Endothelial cell (in vitro differentiated cells): ENCODE measurements around the gene ZAP70. TPM values are rescaled to one million over a fixed set of nuclear protein-coding genes. Genes with fewer than 3 reads are reported as not detected.
A peak's percentile ranks its signal among the peaks of the same experiment; 100 is the strongest.

ENCODE experiments used
- DNase-seq: peaks from one replicate; pipeline ENCODE4 v3.0.0; 2021; ENCODE audit warnings: low spot score
- H3K27ac Mint-ChIP-seq: one replicate; pipeline ENCODE4 v1.8.0; 2021; ENCODE audit warnings: mixed read lengths, inconsistent platforms; ENCODE audit not compliant: unreplicated experiment
- H3K27me3 Mint-ChIP-seq: one replicate; pipeline ENCODE4 v1.8.0; 2021; ENCODE audit warnings: mild to moderate bottlenecking, moderate library complexity, mixed read lengths, inconsistent platforms; ENCODE audit not compliant: unreplicated experiment
- H3K36me3 Mint-ChIP-seq: one replicate; pipeline ENCODE4 v1.8.0; 2021; ENCODE audit warnings: mild to moderate bottlenecking, low read depth, mixed read lengths, inconsistent platforms; ENCODE audit not compliant: unreplicated experiment
- H3K4me1 Mint-ChIP-seq: one replicate; pipeline ENCODE4 v1.8.0; 2021; ENCODE audit warnings: mild to moderate bottlenecking, mixed read lengths, inconsistent platforms; ENCODE audit not compliant: unreplicated experiment
- H3K4me3 Mint-ChIP-seq: one replicate; pipeline ENCODE4 v1.8.0; 2021; ENCODE audit warnings: mild to moderate bottlenecking, mixed read lengths, inconsistent platforms; ENCODE audit not compliant: unreplicated experiment
- H3K9me3 Mint-ChIP-seq: one replicate; pipeline ENCODE4 v1.8.0; 2021; ENCODE audit warnings: mixed read lengths, inconsistent platforms; ENCODE audit not compliant: unreplicated experiment
- CTCF ChIP-seq: fragments of 200-600 bp; sonication (generic); IDR thresholded peaks from one replicate; pipeline ENCODE4 v1.5.0; 2021; ENCODE audit warnings: antibody characterized with exemption; ENCODE audit not compliant: unreplicated experiment
- total RNA-seq: library from RNA; stranded (reverse); fragmentation: NEBNext Ultra II Directional; extraction: Animal tissue kit (Norgen Biotek cat#: 25700); gene quantifications from one replicate; pipeline ENCODE4 v1.2.1, GENCODE V29; 2021; ENCODE audit not compliant: unreplicated experiment

Gene ZAP70
- total RNA-seq, 1 donor from 2014 or later = 93.4 TPM

GRCh38 chr2:97697252-97698235, 15.8 kb upstream of the ZAP70 start:
- H3K4me3 Mint-ChIP-seq = no peak overlapping the region
- H3K9me3 Mint-ChIP-seq = no peaks in the 10 kb centered on the region
- peak; percentile 93 for DNase-seq
- peaks cover 9% of the 10 kb centered on the region for H3K4me1 Mint-ChIP-seq
- H3K36me3 Mint-ChIP-seq = no peaks in the 10 kb centered on the region
- H3K27me3 Mint-ChIP-seq = no peaks in the 10 kb centered on the region
- H3K27ac Mint-ChIP-seq = peak overlapping the region; percentile 64
- TF ChIP-seq CTCF = peak; percentile 98

GRCh38 chr2:97698530-97698929, 14.8 kb upstream of the ZAP70 start:
- Mint-ChIP-seq H3K4me1 (peaks cover 9% of the 10 kb centered on the region), H3K27ac (no peak overlapping the region)
- DNase-seq = no peak

GRCh38 chr2:97699765-97700444, 13.5 kb upstream of the ZAP70 start:
- TF ChIP-seq CTCF = peak; percentile 70
- no peaks in the 10 kb centered on the region for H3K27me3 Mint-ChIP-seq
- no peaks in the 10 kb centered on the region for H3K9me3 Mint-ChIP-seq
- no peak overlapping the region for H3K27ac Mint-ChIP-seq
- peak; percentile 78 for DNase-seq
- H3K36me3 Mint-ChIP-seq = no peaks in the 10 kb centered on the region
- no peak overlapping the region for H3K4me3 Mint-ChIP-seq
- peaks cover 9% of the 10 kb centered on the region for H3K4me1 Mint-ChIP-seq

More at GRCh38 chr2:97698530-97698929, 14.8 kb upstream of the ZAP70 start:
- TF ChIP-seq CTCF = no peak
- no peak overlapping the region for H3K4me3 Mint-ChIP-seq
- H3K36me3 Mint-ChIP-seq = no peaks in the 10 kb centered on the region
- no peaks in the 10 kb centered on the region for H3K9me3 Mint-ChIP-seq
- no peaks in the 10 kb centered on the region for H3K27me3 Mint-ChIP-seq

- no peak for TF ChIP-seq CTCF
- peaks cover 9% of the 10 kb centered on the region for H3K4me1 Mint-ChIP-seq
- no peak for DNase-seq
- H3K4me3 Mint-ChIP-seq = no peak overlapping the region
- no peak overlapping the region for H3K27ac Mint-ChIP-seq
- H3K9me3 Mint-ChIP-seq = no peaks in the 10 kb centered on the region
- H3K27me3 Mint-ChIP-seq = no peaks in the 10 kb centered on the region
- H3K36me3 Mint-ChIP-seq = no peaks in the 10 kb centered on the region
These were observed 12.2 kb upstream of the ZAP70 start for GRCh38 chr2:97701186-97701585.
